Forelimb muscle (tissue), 1 donor: ENCODE results near the gene TBC1D22B. TPM values are rescaled to one million over a fixed set of nuclear protein-coding genes. Genes with fewer than 3 reads are reported as not detected.
"Not testable (repeated sequence)": the region's sequence is repeated elsewhere in the genome, so short reads cannot be mapped to it uniquely, and the experiment has no call there.

Source experiments
- DNase-seq: peaks from one replicate; pipeline ENCODE4 v3.0.0-alpha.2; 2013; ENCODE audit warnings: low read depth
- polyA plus RNA-seq: library from polyadenylated mRNA; unstranded; fragments of 120-200 nt; gene quantifications from one replicate; pipeline ENCODE4 v1.2.1, GENCODE V29; 2013; ENCODE audit not compliant: insufficient read length

TBC1D22B gene
- polyA plus RNA-seq, 1 donor = 6.6 TPM

DNA sequence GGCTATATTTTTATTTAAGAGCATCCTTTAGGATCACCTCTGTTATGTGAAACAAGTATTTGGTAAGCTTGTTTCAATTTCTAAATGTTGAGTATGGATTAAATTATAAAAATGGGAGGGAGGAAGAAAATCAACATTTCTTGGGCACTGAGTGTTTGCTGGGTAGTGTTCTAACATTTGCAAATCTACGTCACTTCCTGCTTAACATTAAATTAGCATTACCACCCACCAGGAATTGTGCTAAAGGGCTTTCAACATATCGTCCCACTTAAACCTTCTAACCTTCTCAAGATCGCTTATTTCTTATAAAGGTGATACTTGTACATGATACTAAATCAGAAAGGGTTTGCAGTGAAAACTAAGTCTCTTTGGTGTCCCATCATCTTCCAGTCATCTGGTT, 8.3 kb downstream of the TBC1D22B start:
- DNase-seq = no peak

DNA sequence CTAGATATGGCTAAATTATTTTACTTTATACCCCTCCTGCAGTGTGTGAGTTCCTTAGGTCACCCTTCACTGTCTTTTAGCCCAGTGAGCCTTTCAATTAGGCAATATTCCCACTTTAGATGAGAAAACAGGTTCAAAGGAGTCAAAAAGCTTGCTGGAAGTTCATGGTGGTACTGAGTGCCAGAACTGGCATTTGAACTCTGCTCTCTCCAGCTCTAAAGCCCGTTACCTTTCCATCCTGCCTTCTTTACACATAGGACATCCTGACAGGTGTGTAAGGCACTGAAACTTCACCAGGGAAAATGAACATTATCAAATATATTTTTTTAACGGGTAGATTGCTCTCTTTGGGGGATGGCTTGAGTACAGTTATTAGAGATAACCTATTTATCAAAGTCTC, 11.5 kb downstream of the TBC1D22B start:
- no peak for DNase-seq

DNA sequence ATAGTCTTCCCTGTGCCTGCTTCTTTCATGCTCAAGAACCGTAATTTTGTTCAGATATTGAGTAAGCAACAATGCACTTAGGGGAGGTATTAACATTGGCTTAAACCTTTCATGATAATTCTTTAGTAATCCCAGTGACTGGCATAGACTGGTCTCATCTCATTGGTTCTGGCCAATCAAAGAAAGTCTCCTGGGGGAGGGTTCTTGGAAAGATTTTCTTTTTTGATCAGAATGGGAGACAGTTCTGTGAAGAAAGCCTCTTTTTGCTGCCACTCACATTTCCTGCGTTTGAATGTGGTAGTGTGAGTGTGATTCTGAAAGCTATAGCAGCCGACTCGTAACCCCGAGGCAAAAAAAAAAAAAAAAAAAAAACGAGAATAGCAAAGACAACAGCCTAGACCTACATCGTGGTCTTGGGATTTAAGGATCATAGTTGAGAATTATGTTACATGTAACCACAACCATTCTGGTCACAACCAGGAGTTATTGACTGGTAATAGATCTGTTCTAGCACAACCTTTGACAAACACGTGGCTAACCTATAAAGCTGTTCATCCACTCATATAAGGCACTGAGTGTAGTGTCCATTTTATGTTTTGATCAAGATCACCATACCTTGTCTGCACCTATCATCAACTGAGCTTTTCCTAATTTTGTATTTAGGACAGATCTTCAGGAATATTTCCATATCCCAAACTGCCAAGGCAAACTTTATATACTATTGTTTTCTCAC, 15.4 kb downstream of the TBC1D22B start:
- no peak for DNase-seq

DNA sequence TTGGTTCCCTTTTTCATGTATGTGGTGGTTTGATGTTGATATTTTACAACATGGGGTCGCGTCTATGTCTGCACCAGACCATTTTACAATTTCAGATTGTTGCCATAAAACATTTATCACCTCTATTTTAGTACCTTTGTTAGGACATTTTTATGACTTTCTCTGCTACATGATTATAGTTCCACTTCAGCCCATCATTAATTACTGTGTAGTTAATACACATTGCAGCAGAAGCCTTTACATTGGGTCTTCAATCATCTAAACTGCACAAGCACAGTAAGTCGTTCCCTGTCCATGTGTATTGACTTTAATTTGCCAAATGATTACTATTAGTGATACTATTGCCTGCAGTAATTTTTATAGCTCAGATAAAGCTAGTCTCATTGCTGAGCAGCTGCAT, 16.1 kb downstream of the TBC1D22B start:
- no peak for DNase-seq

DNA sequence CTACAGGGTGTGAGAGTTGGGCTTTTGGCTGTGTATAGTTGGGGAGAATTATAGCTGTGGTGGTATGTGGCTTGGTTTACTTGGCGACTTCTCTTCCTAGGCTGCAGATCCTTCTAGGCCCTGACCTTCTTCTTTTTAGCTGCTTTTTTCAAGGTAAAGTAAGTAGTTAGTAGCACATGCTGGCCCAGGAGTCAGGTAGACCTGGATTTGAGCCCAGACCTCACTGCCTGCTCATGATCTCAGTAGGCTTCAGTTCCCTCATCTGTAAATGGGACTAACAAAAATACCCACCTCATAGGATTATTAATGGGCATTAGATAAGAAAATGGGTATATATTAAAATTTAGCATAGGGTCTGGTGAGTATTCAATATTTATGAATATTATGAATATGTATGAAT, 17.8 kb downstream of the TBC1D22B start:
- no peak for DNase-seq

DNA sequence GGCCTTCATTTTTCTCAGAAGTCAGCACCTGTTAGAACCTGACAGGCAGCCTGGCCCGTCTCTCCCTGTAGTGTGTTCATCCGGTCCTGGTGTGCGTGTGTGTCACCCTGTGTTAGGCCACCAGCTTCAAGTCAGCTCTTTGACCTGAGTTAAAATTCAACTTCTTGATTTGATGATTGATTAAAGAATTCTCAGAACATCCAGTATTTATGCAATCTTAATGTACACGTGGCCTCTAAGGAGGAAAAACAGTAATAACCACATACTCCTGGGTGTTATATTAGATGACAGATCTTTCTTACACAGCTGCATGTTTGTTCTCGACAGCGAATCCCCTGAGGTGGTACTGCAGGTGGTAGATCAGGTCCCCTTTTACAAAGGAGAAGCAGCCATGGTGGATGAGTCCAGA, 19.4 kb downstream of the TBC1D22B start:
- DNase-seq = no peak

DNA sequence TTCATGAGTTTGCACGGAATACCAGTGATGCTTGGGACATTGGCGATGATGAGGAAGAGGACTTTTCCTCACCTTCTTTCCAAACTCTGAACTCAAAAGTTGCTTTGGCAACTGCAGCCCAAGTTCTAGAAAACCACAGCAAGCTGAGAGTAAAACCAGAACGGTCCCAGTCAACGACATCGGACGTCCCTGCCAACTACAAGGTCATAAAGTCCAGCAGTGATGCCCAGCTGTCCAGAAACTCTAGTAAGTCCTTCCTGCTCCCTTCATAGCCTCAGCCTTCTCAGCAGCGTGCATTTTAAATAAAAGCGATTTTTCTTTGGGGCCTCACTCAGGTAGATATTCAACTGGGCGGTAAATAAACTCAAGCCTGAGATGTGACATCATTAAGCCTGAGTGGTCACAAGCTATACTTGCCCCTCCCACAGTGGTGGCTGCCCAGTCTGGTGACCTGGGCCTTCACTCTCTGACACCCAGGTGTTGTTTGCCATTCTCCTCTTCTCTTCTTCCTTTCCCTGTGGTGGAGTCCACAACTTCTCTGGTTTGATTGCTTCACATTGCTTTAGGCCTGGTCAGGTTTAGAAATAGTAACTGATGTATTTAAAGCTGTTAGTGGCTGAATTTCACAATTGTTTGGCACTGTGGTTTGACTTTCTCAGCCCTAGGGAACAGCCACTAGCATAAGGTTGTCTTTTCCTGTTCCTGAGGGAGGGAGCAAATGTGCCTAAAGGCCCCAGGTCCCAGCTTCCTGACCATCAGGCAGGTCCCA, 22.0 kb downstream of the TBC1D22B start:
- no peak for DNase-seq

DNA sequence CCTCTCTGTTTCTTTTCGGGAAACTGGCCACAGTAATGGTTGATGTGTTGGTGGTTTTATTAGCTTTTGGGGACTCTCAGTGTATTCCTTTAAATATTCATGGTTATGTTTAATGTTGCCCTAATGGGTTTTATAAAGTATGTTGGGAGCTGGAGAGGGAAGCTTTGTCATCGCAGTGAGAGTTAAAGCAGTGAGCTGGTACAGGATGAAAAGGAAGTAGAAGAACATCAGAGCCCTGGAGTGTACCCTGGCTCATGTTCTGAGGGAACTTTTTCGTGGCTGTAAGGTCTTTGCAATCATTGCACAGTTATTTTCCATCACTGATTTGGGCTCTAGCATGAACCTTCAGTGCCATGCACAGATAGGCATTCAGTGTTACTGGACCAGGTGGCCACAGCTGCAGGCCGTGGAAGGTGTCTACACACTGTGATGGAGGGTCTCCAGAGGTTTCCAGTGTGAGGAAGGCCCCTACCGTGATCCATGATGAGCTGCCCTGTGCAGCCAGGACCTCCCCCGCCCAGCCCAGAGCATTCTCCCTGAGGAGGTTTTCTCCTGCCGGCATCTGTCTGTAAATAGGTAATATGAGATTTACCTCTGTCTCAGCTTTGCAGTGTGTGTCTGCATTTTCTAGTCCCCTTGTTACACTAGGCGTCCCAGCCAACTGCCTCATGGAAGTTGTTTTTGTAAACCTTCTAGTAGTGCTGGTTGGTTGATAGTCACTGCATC, 22.8 kb downstream of the TBC1D22B start:
- DNase-seq = no peak

DNA sequence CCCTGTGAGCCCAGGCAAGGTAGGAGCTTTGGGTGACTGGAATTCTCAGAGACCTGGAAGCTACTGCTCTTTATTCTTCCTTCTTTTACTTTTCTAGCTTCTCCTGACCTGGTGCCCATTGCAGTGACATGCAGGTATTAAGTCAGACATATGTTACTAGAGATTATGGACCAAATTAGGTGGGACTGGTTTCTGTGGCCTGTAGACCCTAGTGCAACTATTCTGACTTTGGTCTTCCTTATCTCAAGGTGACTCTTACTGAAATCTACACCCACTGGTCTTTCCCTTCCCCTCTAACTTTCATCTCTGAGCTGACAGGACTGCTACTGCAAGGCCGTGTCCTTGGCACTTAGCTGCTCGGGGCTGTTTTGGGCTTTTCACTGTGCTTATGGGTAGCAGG, 24.8 kb downstream of the TBC1D22B start:
- DNase-seq = no peak

DNA sequence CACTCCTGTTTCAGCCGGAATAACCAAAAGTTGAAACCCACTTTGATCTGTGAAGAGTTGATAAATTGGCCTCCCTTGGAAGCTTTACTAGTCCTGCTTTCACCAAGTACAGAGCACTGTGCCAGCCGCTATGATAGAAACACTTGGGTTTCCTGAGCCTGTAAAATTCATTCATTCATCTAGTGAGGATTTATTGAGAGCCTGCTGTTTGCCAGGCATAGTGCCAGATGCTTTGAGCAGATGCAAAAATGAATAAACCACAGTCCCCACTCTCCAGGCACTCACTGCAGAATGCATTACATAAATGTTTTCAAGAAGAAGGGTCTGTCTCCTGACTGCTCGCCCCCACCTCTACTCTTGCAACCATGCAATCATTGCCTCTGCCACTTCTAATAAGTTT, 25.7 kb downstream of the TBC1D22B start:
- no peak for DNase-seq

DNA sequence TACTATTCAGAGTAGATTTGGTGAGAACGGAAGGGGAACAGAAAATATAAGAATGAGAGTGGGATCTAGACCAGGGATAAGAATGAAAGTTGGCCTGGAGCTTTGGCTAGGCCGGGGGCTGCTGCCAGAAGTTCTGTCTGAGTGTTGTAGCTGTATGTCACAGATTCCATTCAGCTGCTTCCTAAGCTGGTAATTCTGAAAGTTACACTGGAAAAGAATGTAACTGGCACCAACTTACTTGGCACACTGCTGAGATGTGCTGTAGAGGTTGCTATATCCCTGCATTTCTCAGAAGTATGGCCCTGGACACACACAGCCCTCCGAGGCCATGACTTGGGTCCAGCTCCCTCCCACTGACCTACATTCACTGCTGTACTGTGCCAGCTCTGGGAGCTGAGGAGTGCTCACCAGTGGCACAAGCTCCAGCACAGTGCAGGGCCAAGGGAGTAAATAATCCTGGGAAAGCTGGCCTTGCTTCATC, 26.1 kb downstream of the TBC1D22B start:
- peak; percentile 62 for DNase-seq

DNA sequence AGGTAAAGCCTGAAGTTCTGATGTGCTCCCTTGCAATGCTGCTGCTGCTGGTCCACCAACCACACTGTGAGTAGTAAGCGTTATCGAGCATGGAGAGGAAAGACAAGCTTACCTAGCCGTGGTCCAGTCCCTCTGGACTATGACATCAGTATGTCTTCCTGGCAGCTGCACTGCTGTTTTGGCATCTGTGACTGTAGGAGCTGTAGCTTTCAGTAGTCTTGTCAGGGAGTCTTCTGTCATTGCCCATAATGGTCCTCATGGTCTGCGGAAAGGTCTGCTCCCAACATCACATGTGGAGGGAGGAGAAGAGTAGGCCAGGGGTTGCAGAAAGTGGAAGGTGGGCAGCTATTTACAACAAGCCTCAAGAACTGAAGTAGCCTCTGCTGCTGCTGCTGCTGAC, 27.2 kb downstream of the TBC1D22B start:
- DNase-seq = no peak

DNA sequence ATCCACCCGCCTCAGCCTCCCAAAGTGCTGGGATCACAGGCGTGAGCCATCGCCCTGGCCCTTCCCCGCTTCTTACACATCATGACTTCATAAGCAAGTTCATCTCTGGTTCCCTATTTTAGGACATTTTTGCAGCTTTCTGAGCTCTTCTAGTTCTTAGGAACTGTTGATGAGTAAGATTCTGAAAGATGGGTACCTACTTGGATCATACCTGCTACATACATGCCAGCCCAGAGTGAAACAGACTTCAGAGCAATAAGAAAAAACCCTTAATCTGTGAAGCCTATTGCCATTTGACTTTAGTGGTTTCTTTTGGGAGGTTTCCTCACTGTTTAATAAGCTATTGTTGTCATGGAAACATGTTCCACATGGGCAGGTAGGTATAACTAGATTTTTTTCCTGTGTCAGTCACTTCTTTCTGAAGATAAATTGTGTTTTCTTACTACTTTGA, 28.3 kb downstream of the TBC1D22B start:
- DNase-seq = no peak

DNA sequence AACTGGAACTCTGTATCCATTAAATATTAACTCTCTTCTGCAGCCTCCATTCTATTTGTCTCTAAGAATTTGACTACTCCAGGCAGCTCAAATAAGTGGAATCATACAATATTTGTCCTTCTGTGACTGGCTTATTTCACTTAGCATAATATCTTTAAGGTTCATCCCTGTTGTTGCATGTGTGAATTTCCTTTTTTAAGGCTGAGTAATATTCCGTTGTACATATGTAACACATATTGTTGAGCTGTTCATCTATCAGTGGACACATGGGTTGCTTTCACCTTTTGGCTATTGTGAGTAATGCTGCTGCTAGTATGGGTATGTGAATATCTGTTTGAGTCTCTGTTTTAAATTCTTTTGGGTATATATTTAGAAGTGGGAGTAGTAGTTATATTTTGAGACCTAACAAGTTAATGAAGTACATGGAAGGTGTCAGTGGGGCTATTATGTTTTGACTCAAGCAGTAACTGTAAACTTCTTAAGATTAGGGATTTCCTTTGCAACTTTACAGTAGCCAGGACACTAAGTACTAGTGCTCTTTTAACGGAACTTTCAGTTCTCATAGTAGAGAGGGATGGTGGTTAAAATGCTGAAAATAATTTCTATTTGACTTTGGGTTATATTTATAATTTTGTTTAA, 30.1 kb downstream of the TBC1D22B start:
- no peak for DNase-seq

DNA sequence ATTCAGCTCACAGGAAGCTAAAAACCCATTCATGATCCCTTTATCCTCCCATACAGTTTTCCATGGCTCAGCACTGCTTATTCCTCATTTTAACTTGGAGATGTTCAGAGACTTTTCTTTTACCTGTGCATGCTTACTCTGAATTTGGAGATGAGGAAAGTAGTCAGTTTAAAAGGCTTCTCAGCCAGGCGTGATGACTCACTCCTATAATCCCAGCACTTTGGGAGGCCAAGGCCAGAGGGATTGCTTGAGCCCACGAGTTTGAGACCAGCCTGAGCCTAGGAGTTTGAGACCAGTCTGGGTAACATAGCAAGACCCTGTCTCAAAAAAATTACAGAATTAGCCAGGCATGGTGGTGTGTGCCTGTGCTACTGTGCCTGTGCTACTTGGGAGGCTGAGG, 30.7 kb downstream of the TBC1D22B start:
- no peak for DNase-seq

DNA sequence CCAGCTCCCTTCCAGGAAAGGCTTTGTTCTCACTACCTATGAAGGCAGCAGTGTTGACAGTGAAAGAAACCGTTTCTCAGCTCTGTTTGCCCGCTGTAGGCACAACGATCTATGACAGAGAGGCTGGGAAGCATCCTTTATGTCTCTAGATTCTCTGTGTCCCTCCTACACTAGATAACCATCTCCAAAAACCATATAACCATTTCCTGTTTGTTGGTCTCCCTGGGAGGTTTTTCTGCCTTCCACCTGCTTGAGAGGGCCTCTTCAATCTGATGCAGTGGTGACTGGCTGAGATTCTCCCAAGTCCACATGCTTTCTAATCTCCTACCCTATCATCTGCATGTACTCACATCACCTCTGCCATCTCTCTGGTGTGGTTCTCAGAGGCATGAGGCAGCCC, 32.4 kb downstream of the TBC1D22B start:
- no peak for DNase-seq

DNA sequence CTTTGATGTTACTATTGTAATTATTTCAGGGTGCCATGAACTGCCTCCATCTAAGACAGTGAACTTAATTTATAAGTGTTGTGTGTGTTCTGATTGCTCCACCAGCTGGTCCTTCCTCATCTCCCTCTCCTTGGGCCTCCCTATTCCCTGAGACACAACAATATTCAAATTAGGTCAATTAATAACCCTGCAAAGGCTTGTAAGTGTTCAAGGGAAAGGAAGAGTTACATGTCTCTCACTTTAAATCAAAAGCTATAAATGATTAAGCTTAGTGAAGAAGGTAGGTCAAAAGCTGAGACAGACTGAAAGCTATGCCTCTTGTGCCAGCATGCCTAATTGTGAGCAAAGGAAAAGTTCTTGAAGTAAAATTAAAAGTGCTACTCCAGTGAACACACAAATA, 35.9 kb downstream of the TBC1D22B start:
- DNase-seq = no peak

DNA sequence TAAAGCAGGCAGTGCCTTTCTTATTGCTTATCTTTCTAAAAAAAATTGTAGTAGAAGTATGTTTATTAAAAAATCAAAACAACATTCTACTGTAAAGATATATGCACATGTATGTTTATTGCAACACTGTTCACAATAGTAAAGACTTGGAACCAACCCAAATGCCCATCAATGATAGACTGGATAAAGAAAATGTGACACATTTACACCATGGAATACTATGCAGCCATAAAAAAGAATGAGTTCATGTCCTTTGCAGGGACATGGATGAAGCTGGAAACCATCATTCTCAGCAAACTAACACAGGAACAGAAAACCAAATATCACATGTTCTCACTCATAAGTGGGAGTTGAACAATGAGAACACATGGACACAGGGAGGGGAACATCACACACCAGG, 40.1 kb downstream of the TBC1D22B start:
- not testable (repeated sequence) for DNase-seq

DNA sequence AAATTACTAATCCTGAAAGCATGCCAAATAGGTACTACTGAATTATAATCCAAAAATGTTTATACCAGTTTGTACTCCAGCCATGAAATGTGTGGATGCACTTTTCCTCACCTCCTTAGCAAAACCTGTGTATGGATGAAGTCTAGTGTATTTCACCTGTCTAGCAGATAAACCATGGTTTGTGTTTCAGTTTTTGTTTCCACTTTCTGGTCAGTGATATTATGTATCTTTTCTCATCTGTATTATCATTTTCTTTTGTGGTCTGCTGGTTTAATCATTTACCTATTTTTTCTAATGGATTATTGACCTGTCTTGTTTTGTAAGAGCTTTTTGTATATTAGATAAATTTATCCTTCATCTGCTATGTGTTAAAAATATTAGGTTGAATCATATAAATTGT, 41.4 kb downstream of the TBC1D22B start:
- no peak for DNase-seq

DNA sequence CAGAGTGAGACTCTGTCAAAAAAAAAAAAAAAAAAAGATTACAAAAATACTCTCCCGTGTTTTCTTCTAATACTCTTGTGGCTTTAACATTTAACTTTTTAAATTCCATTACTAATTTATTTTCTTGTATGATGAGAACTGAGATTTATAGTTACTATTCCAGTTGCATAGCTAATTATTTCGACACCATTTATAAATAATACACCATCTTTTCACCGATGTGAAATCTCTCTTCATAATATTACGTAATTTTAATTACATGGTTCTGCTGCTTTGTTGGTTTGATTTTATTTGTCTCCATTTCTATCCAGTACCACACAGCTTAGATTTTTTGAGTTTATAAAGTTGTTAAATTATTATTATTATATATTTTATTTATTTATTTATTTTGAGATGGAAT, 42.4 kb downstream of the TBC1D22B start:
- no peak for DNase-seq

DNA sequence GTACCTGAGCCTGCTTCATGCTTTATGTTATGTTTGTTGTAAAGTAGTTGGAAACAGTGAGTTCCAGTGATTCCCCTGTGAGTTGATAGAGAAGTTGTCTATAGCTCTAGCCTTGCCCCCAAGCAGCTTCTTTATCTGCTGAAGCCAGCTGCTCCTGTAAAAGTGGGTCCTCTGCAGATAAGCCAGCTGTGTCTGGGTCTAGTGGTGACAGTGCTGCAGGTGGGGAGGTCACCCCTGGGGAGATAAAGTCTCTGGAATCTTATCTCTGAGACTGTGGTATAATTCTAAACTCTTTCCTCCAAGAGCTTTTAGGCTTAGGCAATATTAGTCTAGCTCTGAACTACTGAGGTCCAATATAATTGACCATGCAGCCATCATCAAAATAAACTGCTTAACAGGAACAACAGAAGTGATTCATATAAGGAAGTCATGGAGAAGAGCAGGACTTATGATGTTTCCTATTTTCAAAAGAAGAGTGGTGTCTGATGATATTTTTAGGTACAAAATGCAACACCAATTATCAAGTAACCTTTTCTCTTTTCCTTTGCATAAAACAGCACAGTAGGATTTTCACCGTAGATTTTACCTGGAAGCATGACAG, 44.6 kb downstream of the TBC1D22B start:
- no peak for DNase-seq
